Hematopoietic multipotent progenitor cell treated with erythropoietin and hydrocortisone succinate and interleukin-3 and kit ligand, for 6 days (in vitro differentiated cells): ENCODE measurements around the gene UBN2.
"Not testable (repeated sequence)": the region's sequence is repeated elsewhere in the genome, so short reads cannot be mapped to it uniquely, and the experiment has no call there.

Experiments used
- DNase-seq: peaks from one replicate; pipeline ENCODE4 v3.0.0-alpha.2; 2015

The UBN2 gene

DNA sequence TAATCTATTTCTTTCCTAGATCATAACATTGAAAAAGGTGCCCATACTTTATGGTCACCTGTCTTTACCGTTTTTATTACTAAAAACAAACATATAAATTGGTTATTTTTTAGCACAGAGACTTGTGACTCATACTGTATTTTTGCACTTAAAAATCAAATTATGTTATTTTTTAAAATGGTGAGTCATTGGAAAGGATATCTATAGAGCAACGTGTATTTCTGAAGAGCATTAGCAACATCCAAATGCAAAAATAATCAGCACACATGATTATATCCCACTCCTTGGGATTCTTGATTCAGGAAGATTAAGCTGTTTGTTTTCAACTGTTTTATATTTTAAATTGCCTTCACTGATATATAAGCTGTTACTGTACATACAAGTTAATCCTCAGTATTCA, 69.4 kb downstream of the UBN2 start:
- DNase-seq: no peak

DNA sequence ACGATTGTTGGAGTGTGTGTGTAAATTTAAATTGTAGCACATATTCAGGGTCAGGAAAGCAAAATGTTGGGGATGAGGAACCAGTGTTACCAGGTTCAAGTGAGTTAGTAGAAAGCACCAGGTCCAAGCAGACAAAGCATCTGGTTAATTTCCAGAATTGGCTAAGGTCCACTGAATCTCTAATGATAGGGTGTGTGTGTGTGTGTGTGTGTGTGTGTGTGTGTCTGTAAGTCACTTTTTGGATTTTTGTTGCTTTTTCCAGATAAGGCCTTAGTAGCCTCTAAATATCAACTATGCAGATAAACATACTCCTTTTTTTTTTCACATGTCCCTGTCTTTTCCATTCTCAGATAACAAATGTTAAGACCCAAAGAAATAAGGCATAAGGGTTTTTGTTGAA, 73.5 kb downstream of the UBN2 start:
- DNase-seq: peak; percentile 26

DNA sequence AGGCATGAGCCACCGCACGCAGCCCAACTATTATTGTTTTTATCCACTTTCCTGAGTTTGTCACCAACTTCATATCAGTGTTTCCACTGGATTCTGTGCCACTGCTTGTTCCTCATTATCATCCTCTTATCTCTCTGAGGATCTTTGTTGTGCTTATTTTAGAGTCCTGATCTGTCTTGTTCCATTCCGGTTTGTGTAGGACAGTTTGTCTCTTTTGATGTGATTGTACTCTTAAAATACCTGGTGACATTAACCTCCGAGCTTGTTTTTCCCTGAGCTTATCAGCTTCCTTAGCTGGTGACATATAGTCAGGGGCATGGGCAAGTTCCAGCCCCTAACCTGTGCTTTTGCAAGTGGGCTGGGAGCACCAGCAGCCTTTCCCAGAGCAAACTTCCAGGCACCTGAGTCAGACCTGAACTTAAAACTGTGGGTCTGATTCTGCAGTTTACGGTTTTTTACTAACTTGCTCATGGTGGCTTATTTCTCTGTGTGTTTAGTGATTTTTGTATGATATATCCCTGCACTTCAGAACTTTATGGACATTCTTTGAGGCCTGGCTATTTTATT, 87.0 kb downstream of the UBN2 start:
- peak; percentile 53 for DNase-seq

DNA sequence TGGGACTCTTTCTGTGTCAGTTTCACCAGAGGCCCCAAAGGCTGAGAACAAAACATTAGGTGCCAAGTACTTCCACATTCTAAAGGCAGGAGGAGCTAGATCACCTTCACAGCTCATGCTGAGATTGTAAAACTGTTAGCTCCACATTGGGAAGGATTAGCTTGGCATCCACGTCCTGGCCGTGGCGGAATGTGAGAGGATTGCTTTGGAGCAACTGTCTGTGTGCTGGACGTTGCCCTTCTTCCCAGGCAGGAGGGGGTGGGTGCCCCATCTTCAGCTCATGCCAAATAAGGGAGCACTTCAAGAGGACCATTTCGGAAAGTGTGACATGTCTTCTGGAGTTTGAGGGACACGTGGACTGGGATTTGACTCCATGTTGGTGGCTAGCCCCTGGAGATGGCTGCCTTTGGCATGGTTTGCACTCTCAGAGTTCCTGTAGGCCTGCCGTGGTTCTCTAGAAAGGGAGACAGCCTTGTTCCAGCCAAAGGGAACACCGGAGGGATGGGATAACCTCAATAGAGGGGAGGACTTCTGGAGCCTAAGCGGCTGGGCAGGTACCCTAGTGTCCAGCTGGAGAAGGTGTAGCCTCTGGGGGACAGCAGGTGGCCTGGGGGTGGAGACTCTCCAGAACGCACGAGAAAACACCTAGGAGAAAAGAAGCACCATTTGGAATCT, 90.2 kb downstream of the UBN2 start:
- peak; percentile 58 for DNase-seq

DNA sequence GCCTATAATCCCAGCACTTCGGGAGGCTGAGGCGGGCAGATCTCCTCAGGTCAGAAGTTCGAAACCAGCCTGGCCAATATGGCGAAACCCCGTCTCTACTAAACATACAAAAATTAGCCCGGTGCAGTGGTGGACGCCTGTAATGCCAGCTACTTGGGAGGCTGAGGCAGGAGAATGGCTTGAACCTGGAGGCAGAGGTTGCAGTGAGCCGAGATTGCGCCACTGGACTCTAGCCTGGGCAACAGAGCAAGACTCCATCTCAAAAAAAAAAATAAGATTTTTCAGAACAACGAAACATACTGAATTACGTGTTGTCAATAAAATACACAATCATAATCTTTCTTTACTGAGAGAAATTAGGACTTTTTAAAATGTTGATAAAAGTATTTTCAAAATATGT, 93.7 kb downstream of the UBN2 start:
- DNase-seq: not testable (repeated sequence)

DNA sequence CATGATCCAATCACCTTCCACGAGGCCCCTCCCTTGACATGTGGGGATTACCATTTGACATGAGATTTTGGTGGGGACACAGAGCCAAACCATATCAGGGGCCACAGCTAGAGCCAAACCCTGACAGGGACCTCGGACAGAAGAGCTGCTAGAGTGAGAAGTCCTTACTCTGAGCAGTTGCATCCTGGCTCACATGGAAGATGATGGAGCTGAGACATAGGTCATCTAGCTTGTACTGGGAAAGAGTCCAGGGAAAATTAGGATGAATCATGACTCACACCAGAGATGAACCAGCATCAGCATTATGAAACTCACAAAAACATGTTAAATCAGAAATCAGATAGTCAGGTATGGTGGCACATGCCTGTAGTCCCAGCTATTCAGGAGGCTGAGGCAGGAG, 97.3 kb downstream of the UBN2 start:
- DNase-seq: no peak

DNA sequence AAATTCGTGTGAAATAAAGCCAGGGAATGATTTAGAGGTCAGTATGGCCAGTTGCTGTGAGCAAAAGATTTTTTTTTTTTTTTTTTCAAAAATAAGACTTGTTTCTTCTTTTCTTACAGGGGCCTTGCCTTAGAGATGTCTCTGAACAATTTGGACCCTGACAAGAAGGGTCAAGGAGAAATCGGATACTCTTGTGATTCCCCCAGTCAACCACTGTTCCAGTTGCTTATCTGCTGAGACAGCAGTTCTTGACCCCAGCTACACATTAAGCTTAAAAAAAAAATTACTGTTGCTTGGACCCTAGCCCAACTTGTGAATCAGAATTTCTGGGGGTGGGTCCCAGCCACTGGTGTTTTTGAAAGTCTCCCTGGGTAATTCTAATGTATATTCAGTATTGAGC, 98.1 kb downstream of the UBN2 start:
- DNase-seq: no peak

DNA sequence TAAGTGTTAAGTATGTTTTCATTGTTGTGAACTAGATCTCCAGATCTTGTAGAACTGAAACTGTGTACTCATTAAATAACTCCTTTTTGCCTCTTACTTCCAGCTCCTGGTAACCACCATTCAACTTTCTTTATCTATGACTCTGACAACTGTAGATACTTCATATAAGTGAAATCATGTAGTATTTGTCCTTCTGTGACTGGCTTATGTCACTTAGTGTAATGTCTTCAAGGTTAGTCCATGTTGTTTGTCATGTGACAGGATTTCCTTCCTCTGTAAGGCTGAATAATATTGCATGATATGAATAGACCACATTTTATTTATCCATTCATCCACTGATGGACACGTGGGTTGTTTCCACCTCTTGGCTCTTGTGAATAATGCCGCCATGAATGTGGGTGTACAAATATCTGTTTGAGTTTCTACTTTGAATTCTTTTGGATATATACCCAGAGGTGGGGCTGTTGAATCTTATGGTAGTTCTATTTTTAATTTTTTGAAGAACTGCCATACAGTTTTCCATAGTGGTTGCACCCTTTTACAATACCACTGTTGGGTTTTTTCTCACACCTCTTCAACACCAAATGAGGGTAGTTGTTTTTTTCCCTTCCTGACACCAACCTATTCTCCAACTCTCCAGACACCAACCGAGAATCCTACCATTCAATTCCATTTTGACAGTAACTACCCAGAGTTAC, 99.4 kb downstream of the UBN2 start:
- DNase-seq: no peak

DNA sequence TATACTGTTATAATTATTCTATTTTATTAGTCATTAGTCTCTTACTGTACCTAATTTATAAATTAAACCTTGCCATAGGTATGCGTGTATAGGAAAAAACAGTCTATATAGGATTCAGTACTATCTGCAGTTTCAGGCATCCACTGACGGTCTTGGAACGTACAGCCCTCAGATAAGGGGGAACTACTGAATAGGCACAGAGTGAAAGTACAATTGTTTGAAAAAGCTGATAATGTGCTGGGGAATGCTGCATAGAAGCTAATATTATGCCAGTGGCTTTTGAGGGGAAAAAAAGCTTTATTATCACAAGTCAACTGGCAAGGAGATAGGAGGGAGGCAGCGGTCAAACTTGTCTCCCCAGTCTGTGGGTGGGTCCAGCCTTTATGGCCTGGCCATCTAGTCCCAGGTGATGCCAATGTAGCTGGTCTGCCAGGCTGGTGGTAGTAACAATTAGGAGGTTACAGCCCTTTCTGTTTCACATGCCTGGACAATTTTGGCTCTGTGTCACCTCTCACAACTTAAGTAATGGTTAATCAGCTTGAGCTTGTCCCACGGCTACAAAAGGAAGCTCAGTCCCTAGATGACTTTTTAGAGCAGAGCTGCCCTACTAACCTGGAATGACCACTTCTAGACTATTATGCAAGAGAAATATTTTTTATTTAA, 101.8 kb downstream of the UBN2 start:
- DNase-seq: peak; percentile 86

DNA sequence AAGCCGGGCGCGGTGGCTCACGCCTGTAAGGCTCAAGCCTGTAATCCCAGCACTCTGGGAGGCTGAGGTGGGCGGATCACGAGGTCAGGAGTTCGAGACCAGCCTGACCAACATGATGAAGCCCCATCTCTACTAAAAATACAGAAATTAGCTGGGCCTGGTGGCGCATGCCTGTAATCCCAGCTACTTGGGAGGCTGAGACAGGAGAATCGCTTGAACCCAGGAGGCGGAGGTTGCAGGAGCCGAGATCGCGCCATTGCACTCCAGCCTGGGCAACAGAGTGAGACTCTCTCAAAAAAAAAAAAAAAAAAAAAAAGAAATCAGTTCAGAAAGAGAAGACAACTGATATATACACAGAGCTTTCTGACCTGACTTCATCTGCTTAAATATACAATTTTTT, 102.4 kb downstream of the UBN2 start:
- DNase-seq: not testable (repeated sequence)

DNA sequence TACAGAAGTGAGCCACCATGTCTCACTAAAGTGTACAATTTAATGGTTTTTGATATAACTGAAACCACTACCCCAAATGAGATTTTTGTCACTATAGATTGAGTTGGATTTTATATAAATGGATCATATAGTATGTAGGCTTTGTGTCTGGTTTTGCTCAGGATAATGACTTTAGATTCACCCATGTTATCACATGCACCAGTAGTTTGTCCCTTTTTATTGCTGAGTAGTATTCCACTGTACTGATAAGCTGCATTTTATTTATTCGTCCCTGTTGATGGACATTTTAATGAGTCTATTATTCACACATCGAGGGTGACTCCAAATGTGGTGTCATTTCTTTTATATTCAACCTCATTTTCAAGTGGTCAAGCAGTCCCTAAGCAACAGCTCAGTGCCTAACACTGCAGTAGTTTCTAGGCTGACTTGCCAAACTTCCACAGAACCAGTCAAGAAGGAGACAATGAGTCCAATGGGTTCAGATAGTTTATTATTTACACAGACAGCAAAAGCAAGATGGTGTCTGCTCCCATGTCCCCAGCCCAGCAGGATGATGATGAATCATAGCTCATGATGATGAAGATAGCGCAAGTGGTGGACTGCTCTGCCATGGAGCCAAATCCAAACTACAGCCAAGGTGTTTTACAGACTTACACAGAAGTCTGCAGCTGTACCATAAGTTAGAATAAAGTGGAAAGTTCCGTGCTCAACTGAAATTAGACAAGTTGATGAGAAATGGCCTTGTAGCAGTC, 103.5 kb downstream of the UBN2 start:
- DNase-seq: no peak

DNA sequence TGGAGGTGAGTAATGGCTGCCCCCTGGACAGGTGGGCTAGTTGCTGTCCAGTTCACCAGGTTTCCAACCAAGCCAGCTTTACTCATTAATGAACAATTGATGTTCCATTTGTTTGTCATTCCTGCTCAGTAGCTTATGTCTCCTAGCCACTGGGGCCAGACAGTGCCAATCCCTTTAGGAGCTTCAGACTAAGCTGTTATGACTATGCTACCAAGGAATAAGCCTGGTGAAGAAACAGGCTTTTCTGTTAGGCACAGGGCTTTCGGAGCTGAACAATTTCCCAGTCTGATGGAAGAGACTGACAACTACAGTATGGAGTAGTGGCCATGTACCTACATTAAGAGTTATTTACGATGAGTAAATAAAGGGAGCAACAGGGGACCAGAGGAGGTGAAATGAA, 108.0 kb downstream of the UBN2 start:
- DNase-seq: no peak

DNA sequence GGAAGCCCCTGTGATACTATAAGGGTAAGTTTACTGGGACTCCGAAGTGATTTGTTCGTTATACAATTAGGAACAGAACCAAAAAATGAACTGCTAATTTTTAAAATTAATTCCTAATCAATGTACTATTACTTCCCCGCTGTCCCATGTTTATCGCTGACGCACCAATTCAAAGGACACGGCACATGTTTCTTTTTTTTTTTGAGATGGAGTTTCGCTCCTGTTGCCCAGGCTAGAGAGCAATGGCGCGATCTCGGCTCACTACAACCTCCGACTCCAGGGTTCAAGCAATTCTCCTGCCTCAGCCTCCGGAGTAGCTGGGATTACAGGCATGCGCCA, 108.6 kb downstream of the UBN2 start:
- no peak for DNase-seq

DNA sequence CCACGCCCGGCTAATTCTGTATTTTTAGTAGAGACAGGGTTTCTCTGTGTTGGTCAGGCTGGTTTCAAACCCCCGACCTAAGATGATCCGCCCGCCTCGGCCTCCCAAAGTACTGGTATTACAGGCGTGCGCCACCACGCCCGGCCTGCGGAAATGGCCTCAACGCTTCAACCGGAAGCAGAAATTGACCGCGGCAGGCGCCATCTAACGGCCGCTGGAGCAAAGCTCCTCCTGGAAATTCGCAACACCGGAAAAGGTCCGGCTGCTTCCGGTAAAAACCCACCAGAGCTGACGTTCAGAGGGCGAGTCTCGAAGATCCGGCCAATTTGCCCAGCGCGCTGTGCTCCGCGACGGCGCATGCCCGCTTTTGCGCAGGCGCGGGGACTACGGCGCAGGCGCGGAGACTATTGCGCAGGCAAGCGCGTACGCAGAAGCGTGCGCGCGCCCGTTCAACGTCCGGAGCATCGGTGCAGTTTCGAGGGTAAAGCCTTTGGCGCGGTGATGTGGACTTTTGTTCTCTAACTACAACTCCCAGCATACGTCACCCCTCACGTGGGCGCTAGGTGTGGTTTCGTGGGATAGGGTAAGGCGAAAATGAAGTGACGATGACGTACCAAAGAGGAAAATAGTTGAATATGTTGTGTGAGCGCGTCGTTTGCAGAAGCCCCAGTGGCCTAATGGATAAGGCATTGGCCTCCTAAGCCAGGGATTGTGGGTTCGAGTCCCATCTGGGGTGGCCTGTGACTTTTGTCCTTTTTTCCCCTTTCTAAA, 109.2 kb downstream of the UBN2 start:
- DNase-seq: peak; percentile 99

DNA sequence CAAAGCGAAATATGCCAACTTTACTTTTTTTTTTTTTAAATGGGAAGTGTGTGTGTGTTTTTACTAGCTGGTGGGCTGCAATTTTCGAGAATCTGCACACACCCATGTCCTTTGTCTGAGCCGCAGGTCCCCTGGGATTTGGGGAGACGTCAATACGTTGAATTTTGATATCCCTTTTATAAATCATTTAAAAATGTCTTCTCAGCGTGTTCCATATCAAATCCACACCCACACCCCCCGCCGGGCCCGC, 109.7 kb downstream of the UBN2 start:
- DNase-seq: no peak

DNA sequence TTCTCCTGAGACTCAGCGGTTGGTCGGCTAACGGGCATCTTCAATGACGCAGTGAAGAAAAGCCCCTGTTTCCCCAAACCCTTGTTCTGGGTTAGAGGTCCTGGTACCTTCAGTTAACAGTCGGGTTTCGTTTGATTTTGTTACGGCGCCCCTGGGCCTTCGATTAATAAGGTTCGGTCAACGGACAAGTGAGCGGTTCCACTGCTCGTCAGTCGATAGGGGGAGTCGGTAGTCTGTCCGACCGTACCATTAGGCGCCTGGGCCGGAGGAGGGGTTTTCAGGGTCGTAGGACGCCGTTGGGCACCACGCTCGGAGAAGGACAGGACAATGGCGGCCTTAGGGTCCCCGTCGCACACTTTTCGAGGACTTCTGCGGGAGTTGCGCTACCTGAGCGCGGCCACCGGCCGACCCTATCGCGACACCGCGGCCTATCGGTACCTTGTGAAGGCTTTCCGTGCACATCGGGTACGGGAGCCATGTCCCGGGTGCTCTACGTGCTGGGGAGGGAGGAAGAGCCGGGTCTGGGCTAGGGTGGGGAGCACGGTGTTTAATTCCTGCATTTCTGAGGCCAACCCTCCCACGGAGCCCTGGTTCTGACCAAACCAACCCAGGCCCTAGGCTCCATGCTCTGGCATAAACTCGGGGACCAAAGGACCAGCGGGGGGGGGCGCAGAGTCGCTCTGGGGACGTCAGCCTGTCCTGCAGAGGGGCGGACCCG, 110.2 kb downstream of the UBN2 start, which contains the start of gene FMC1:
Gene FMC1 (plus strand): TSS at position 280 of the 718 bp plus-strand sequence. CDS start 48 bp downstream, at position 328.
- DNase-seq: peak; percentile 98

DNA sequence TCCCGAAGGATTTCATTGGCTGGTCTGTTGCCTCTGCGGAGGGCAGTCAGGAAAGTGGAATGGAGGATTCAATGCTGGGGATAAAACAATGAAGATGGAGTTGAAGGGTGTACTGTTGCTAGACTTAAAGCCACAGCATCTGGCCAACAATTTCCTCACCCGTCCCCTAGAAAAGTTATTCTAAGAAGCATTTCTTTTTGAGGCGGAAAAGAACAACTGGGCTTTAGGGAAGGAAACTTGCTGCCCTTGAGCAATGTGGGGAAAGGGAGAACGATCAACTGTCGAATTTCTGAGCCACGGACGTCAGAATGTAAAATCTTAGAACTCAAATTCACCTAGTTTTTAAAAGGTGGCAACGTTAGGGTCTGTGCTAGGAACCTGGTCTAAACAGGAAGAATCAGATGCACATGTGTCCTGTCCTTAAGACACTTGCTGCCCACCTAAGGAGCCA, 110.8 kb downstream of the UBN2 start:
- no peak for DNase-seq

DNA sequence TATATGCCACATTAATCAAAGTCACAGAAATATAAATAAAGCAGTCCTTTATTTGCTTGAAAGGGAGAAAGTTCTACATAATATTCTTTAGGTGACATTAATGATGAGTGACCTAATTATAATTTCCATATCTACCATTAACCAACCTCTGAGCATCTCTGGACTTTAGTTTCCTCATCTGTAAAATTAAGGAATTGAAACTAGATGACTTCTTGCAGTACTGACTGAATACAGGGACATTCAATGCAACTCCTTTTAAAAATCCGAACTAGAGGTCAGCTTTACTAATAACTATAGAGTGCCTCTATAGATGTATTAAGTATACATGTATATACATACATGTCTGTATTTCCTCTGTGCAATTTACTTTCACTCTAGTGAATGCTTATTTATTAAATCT, 114.0 kb downstream of the UBN2 start:
- no peak for DNase-seq

DNA sequence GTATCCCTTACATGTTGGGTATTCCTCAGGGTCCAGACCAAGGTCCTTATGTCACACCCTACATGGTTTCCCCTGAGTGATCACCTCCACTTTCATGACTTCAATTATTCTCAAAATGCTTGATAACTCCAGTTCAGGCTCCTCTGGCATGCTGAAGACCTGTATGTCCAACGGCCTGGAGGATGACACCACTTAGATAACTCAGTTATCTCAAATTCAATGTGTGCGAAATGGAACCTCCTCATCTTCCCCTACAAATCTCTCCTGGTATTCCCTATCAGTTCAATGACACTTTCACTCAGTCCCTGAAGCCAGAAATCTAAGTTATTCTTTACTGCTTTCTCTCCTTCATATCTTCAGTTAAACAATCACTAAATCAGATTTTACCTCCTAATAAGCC, 120.0 kb downstream of the UBN2 start:
- no peak for DNase-seq

DNA sequence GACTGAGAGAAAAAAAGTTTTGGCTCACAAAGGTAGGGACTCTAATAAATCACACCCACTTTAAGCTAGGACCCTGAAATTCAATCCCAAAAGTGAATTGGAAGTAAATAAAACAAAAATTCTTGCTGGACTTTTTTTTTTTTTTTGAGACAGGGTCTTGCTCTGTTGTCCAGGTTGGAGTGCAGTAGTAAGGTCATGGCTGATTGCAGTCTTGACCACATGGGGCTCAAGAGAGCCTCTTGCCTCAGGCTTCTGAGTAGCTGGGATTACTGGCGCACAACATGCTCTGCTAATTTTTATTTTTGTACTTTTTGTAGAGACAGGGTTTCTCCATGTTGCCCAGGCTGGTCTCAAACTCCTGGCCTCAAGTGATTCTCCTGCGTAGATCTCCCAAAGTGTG, 123.7 kb downstream of the UBN2 start:
- no peak for DNase-seq

DNA sequence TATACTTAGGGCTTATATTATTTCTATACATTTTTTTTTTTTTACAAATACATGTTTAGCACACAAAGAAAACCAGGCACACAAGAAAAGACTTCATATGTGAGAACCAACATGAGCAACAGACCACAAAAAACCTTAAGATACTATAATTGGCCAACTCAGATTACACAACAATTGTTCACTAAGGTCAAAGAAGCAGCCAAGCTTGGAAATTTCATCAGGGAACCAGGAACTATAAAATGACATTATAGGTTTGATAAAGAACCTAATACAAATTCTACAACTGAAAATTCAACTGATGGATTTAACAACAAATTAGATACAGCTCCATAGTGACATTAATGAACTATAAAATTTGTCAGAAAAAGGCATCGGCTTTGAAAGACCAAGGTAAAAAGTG, 124.3 kb downstream of the UBN2 start:
- peak; percentile 57 for DNase-seq
